Panc1 (cell line): ENCODE results near the gene ABCC4. TPM values are rescaled to one million over a fixed set of nuclear protein-coding genes. Genes with fewer than 3 reads are reported as not detected.

Experiments used
- ATAC-seq: fragments of 200-7000 bp; cut with Tn5 transposase; 2 replicates; pipeline ENCODE4 v1.9.1; 2020; ENCODE audit warnings: mild to moderate bottlenecking, moderate library complexity
- BruUV-seq: library from RNA; stranded (reverse); fragments of 400-500 nt; replicated peaks from 2 replicates; lab custom pipeline; 2021; lab: Mats Ljungman, UMichigan
- CTCF ChIA-PET: fragments of 300-600 bp; sonication (Branson Sonifier 250); formaldehyde crosslinking; loops from one replicate; lab custom pipeline; 2022; ENCODE audit warnings: antibody characterized with exemption; lab: Charles Lee
- POLR2A ChIA-PET: fragments of 300-600 bp; sonication (Branson Sonifier 250); formaldehyde crosslinking; loops from one replicate; lab custom pipeline; 2022; ENCODE audit warnings: antibody characterized with exemption; lab: Charles Lee
- DNase-seq: peaks from one replicate; pipeline ENCODE4 v3.0.0-alpha.2; 2010; ENCODE audit warnings: low read depth, low spot score
- H3K27ac ChIP-seq: 2 replicates; pipeline ENCODE4 v1.5.1; 2011; ENCODE audit warnings: mild to moderate bottlenecking, low read length, inconsistent platforms
- H3K27me3 ChIP-seq: fragments of 200-500 bp; sonication (Bioruptor generic); 2 replicates; pipeline ENCODE4 v1.6.0; 2014; ENCODE audit warnings: low read length, inconsistent platforms; ENCODE audit not compliant: control insufficient read depth, insufficient read depth
- H3K36me3 ChIP-seq: fragments of 200-500 bp; sonication (Bioruptor generic); 2 replicates; pipeline ENCODE4 v1.5.1; 2014; ENCODE audit warnings: inconsistent platforms, mild to moderate bottlenecking, low read length, moderate library complexity; ENCODE audit not compliant: control insufficient read depth, insufficient read depth
- H3K4me1 ChIP-seq: 2 replicates; pipeline ENCODE4 v1.5.1; 2011; ENCODE audit warnings: inconsistent platforms, mild to moderate bottlenecking, low read length, moderate library complexity; ENCODE audit not compliant: control insufficient read depth, insufficient read depth
- H3K4me3 ChIP-seq, 2 experiments: 2 replicates each; pipeline ENCODE4 v1.5.1; 2011 to 2012; ENCODE audit warnings: low read depth in 2 of 2, low read length in 2 of 2, mild to moderate bottlenecking in 2 of 2, inconsistent platforms in 1 of 2, moderate library complexity in 1 of 2
- H3K9me3 ChIP-seq: fragments of 200-500 bp; sonication (Bioruptor generic); 2 replicates; pipeline ENCODE4 v1.5.1; 2014; ENCODE audit warnings: low read depth, mild to moderate bottlenecking, inconsistent platforms, low read length, moderate library complexity; ENCODE audit not compliant: control insufficient read depth, insufficient read depth
- CTCF ChIP-seq: fragments of 450-650 bp; IDR thresholded peaks from 2 replicates; pipeline ENCODE4 v1.5.1; 2017; ENCODE audit warnings: mild to moderate bottlenecking
- POLR2AphosphoS5 ChIP-seq: IDR thresholded peaks from 2 replicates; pipeline ENCODE4 v1.6.1; 2012; ENCODE audit warnings: mild to moderate bottlenecking, low read depth, low read length, moderate library complexity
- SIN3A ChIP-seq: IDR thresholded peaks from 2 replicates; pipeline ENCODE4 v1.6.1; 2012; ENCODE audit warnings: low read depth, mild to moderate bottlenecking, low read length, moderate library complexity, borderline replicate concordance; ENCODE audit not compliant: insufficient read depth
- TCF7L2 ChIP-seq: IDR thresholded peaks from 2 replicates; pipeline ENCODE4 v1.6.1; 2011; ENCODE audit warnings: mild to moderate bottlenecking, low read depth, low read length, inconsistent platforms
- in situ Hi-C: cut with HindIII; loops from 2 replicates; pipeline ENCODE4 v1.10.0; 2016; ENCODE audit warnings: low sequenced_read_pairs, low pct_unique_long_range_greater_than_20kb
- intact Hi-C: fragments of 100-400 bp; cut with micrococcal nuclease; formaldehyde crosslinking; loops from one replicate; pipeline ENCODE4 v1.10.0; 2022; ENCODE audit not compliant: unreplicated experiment
- total RNA-seq: library from RNA; stranded (reverse); gene quantifications from one replicate; pipeline ENCODE4 v1.2.1, GENCODE V29; 2021; ENCODE audit not compliant: unreplicated experiment
- TF ChIP-seq, protein P1 (sequence below), 2 experiments: IDR thresholded peaks; 2 replicates each; pipeline ENCODE4 v1.6.1; 2011 to 2012; ENCODE audit warnings: low read depth in 2 of 2, control low read depth in 1 of 2, low read length in 1 of 2, mild to moderate bottlenecking in 1 of 2, moderate library complexity in 1 of 2; ENCODE audit not compliant: insufficient read depth in 1 of 2

Gene ABCC4
- total RNA-seq, 1 experiment from 2014 or later = 69.3 TPM

- ChIA-PET POLR2A (no interaction called here), CTCF (no interaction called here)
- TF ChIP-seq, protein P1, sequence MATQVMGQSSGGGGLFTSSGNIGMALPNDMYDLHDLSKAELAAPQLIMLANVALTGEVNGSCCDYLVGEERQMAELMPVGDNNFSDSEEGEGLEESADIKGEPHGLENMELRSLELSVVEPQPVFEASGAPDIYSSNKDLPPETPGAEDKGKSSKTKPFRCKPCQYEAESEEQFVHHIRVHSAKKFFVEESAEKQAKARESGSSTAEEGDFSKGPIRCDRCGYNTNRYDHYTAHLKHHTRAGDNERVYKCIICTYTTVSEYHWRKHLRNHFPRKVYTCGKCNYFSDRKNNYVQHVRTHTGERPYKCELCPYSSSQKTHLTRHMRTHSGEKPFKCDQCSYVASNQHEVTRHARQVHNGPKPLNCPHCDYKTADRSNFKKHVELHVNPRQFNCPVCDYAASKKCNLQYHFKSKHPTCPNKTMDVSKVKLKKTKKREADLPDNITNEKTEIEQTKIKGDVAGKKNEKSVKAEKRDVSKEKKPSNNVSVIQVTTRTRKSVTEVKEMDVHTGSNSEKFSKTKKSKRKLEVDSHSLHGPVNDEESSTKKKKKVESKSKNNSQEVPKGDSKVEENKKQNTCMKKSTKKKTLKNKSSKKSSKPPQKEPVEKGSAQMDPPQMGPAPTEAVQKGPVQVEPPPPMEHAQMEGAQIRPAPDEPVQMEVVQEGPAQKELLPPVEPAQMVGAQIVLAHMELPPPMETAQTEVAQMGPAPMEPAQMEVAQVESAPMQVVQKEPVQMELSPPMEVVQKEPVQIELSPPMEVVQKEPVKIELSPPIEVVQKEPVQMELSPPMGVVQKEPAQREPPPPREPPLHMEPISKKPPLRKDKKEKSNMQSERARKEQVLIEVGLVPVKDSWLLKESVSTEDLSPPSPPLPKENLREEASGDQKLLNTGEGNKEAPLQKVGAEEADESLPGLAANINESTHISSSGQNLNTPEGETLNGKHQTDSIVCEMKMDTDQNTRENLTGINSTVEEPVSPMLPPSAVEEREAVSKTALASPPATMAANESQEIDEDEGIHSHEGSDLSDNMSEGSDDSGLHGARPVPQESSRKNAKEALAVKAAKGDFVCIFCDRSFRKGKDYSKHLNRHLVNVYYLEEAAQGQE (IDR thresholded peaks at IDR 0.05; ENCODE audit: insufficient read depth in 1 of 2, low read depth in 2 of 2, low read length in 1 of 2) = no peak
- TF ChIP-seq TCF7L2 = no peak
- TF ChIP-seq POLR2AphosphoS5 = no peak
- TF ChIP-seq SIN3A = no peak
- no peak for TF ChIP-seq CTCF
- in situ Hi-C loops = no loop called here
- no peak overlapping the region for H3K4me3 ChIP-seq
- no peak for ATAC-seq
- H3K27me3 ChIP-seq = no peaks in the 10 kb centered on the region
- DNase-seq = no peak
- peak overlapping the region; percentile 11; the same call in 1 of the 2 replicates for H3K27ac ChIP-seq
- BruUV-seq = no TSS peak
- intact Hi-C loops = no loop called here
- H3K9me3 ChIP-seq = no peaks in the 10 kb centered on the region
- no peaks in the 10 kb centered on the region for H3K36me3 ChIP-seq
- peaks cover 22% of the 10 kb centered on the region for H3K4me1 ChIP-seq
Observed at GRCh38 chr13:95258619-95259194, 42.5 kb downstream of the ABCC4 start.

DNA sequence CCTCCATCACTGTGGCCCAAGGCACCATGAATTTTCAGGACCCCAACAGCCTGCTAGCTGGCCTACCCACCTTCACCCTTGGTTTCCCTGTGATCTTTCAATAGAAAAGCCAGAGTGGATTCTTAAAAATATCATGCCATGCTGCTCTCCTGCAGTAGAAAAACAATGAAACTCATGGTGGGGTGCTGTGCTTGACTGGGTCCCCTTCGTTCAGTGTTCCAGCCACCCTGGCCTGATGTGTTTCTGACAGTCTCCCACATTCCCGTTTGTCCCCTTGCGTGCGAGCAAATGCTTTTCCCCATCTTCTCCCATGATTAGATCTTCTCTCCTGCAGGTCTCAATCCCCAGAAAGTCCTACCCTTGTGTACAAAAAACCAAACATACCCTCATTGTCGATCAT, 43.2 kb downstream of the ABCC4 start:
- intact Hi-C loops (no loop called here), in situ Hi-C loops (no loop called here)
- no TSS peak for BruUV-seq
- Histone ChIP-seq H3K36me3 (no peaks in the 10 kb centered on the region), H3K9me3 (no peaks in the 10 kb centered on the region), H3K4me3 (no peak overlapping the region), H3K4me1 (peaks cover 26% of the 10 kb centered on the region), H3K27me3 (no peaks in the 10 kb centered on the region), H3K27ac (peak overlapping the region; percentile 11; the same call in 1 of the 2 replicates)
- CTCF ChIA-PET = no interaction called here
- ATAC-seq (no peak), DNase-seq (no peak)
- no peak for TF ChIP-seq POLR2AphosphoS5
- no peak for TF ChIP-seq SIN3A
- TF ChIP-seq CTCF = no peak
- TF ChIP-seq, protein P1 (IDR thresholded peaks at IDR 0.05; ENCODE audit: insufficient read depth in 1 of 2, low read depth in 2 of 2, low read length in 1 of 2) = no peak
- TF ChIP-seq TCF7L2 = no peak
- POLR2A ChIA-PET = no interaction called here
